GM06990 (cell line): Measurements from ENCODE around the gene PANX2.

Source experiments
- DNase-seq: peaks from one replicate; pipeline ENCODE4 v3.0.0-alpha.2; 2011; ENCODE audit not compliant: insufficient read length; ENCODE audit errors: extremely low read depth
- H3K27me3 ChIP-seq: replicated peaks from 2 replicates; pipeline ENCODE4 v1.6.0; 2011; ENCODE audit warnings: low read length; ENCODE audit not compliant: control insufficient read depth, insufficient read depth
- H3K36me3 ChIP-seq: 2 replicates; pipeline ENCODE4 v1.5.1; 2011; ENCODE audit warnings: low read length; ENCODE audit not compliant: control insufficient read depth, insufficient read depth
- H3K4me3 ChIP-seq: replicated peaks from 2 replicates; pipeline ENCODE4 v1.5.1; 2011; ENCODE audit warnings: low read depth, mild to moderate bottlenecking, control low read depth, low read length
- CTCF ChIP-seq: IDR thresholded peaks from 2 replicates; pipeline ENCODE4 v1.5.1; 2011; ENCODE audit warnings: low read length, control low read depth, mild to moderate bottlenecking, inconsistent platforms; ENCODE audit not compliant: insufficient read depth, poor library complexity, severe bottlenecking

The PANX2 gene

DNA sequence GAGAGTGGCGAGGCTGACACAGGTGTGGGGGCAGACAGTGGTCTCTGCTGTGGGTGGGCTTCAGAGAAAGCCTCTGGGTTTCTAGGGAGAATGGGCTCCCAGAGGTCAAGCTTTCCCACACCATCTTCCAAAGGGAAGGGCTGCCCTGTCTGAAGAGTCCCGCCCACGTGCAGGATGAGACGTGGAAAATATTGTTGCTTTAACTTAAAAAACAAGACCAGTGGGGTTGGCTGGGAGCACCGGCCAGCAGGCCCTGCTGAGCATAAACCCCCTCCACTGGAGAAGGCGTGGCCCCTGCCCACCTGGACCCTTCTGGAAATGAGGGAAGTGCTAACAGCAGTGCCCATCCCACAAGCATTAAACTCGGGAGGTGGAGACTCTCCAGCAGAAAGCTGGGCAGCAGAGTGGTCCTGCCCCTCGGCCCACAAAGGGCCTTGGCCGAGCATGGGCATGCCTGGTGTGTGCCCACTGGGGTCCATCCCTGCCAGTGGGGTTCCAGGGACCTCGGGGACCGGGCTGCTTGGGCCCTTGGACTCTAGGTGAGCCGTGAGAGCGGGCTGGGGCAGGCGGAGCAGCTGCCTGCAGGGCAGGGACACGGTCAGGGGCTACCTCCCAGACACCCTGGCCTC lies 45.6 kb downstream of the PANX2 start:
- no peak overlapping the region for H3K4me3 ChIP-seq
- no peaks in the 10 kb centered on the region for H3K27me3 ChIP-seq
- H3K36me3 ChIP-seq = peaks cover 50% of the 10 kb centered on the region
- no peak for TF ChIP-seq CTCF
- no peak for DNase-seq

DNA sequence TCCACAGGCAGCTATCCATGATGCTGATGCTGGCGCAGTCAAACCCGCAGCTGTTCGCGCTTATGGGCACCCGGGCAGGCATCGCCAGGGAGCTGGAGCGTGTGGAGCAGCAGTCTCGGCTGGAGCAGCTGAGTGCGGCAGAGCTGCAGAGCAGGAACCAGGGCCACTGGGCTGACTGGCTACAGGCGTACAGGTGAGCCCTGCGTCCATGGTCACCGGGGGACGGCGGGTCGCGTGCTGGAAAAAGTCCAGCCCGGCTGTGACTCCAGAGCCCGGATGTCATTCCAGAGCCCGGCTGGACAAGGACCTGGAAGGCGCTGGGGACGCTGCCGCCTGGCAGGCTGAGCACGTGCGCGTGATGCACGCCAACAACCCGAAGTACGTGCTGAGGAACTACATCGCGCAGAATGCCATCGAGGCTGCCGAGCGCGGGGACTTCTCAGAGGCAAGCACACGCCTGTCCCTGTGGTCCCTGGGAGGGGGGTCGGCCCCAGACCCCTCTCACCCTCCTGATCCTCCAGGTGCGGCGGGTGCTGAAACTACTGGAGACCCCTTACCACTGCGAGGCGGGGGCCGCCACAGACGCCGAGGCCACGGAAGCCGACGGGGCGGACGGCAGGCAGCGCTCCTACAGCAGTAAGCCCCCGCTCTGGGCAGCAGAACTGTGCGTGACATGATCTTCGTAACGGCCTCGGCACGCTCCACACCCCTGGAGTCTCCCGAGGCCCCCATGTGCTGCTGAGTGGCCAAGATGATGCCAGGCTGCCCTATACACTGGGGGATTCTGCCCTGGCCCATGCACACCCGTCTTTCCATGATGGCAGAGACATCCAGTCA lies 46.4 kb downstream of the PANX2 start:
- Histone ChIP-seq H3K4me3 (no peak overlapping the region), H3K27me3 (no peaks in the 10 kb centered on the region), H3K36me3 (peaks cover 56% of the 10 kb centered on the region)
- TF ChIP-seq CTCF = no peak
- DNase-seq = no peak

GRCh38 chr22:50217543-50218152 lies 47.1 kb downstream of the PANX2 start:
- no peak for DNase-seq
- TF ChIP-seq CTCF = no peak
- Histone ChIP-seq H3K4me3 (no peak overlapping the region), H3K27me3 (no peaks in the 10 kb centered on the region), H3K36me3 (peaks cover 62% of the 10 kb centered on the region)

DNA sequence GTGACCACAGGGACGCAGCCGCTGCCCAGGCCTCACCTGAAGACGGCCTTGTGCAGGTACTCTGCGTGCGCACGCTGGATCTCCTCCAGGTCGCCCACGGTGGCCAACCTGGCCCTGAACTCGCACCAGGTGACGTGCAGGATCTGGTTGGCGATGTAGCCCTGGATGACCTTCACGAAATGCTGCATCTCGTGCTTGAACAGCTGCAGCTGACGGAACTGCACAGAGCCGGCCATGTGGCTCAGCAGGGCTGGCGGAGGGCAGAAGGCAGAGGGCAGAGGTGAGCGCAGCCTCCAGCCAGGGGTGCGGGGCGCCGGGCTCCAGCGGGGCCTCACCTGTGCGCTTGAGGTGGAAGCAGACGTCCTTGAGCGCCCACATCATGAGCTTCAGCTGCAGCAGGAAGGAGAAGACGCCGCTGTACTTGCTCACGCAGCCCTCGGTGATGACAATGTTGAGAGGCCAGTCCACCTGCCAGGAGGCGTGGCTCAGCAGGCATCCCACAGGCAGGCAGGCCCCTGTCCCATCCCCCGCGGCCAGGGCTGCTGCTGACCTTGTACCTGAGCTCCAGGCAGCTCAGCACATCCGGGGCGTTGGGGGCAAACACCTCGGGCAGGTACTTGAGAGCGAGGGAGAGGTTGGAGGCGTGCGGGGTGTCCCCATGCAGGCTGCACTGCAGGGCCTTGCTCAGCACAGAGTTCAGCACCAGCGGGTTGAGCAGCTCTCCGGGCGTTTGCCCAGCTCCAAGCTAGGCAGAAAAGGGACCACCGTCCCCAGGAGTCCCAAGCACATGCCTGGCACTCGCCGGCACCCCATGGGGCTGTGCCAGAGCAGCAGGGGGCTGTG lies 47.8 kb downstream of the PANX2 start:
- peaks cover 62% of the 10 kb centered on the region for H3K36me3 ChIP-seq
- DNase-seq = no peak
- no peak overlapping the region for H3K4me3 ChIP-seq
- no peaks in the 10 kb centered on the region for H3K27me3 ChIP-seq
- no peak for TF ChIP-seq CTCF

GRCh38 chr22:50218996-50219727 lies 48.6 kb downstream of the PANX2 start:
- no peak overlapping the region for H3K4me3 ChIP-seq
- no peak for TF ChIP-seq CTCF
- peaks cover 64% of the 10 kb centered on the region for H3K36me3 ChIP-seq
- H3K27me3 ChIP-seq = no peaks in the 10 kb centered on the region
- DNase-seq = no peak
